Measurements from ENCODE around the gene SLC35F3. TPM values are rescaled to one million over a fixed set of nuclear protein-coding genes. Genes with fewer than 3 reads are reported as not detected.

Gene SLC35F3
- total RNA-seq, 1 experiment from 2014 or later = not detected

DNA sequence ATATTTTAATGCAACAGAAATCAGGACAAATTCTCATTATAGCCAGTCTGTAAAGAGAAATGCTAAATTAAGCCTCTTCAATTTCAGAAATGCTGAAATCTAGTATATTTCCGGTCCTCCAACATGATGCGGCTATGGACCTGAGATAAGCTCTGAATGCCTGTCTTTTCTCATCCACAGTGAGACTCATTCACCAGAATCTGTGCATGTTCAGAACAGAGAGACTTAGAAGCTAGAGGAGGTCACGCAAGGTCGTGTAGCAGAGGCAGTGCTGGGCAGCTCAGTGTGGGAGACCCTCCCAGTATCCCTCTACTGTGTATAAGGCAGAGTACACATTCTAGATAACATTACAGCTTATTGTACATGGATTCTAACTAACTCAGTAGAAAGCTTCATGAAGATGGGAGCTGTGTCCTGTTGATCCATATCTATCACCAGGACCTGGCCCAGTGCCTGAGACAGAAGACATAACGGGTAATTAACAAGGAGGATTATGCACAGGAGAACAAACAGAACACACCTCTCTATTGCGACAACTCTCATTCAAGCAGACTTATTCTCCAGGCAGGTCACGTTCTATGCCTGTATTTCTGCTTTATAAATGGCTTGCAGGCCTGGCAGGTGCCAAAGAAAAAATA lies 371.8 kb downstream of the SLC35F3 start:
- BruUV-seq (replicated peaks) = no TSS peak
- intact Hi-C loops (cut with micrococcal nuclease; ENCODE audit: unreplicated experiment) = no loop called here
- Mint-ChIP-seq H3K27ac (ENCODE audit: unreplicated experiment) (no peak overlapping the region), H3K36me3 (ENCODE audit: insufficient read depth, unreplicated experiment) (no peaks in the 10 kb centered on the region), H3K4me1 (ENCODE audit: low read depth, unreplicated experiment) (no peaks in the 10 kb centered on the region), H3K4me3 (ENCODE audit: unreplicated experiment) (no peak overlapping the region), H3K9me3 (ENCODE audit: unreplicated experiment) (no peaks in the 10 kb centered on the region), H3K27me3 (ENCODE audit: insufficient read depth, unreplicated experiment) (peaks cover 49% of the 10 kb centered on the region)
- Histone ChIP-seq H3K27me3 (replicated peaks; ENCODE audit: control insufficient read depth, insufficient read depth, low read length) (peaks cover 2% of the 10 kb centered on the region; the same call in 1 of the 2 replicates), H3K9me3 (no peaks in the 10 kb centered on the region), H3K4me1 (no peaks in the 10 kb centered on the region), H3K4me3 (ENCODE audit: low read depth, low read length) (no peak overlapping the region), H3K36me3 (ENCODE audit: control insufficient read depth, insufficient read depth, low read length) (no peaks in the 10 kb centered on the region)
- DNase-seq = no peak
- CTCF ChIA-PET = no interaction called here
- POLR2A ChIA-PET = no interaction called here
- TF ChIP-seq, protein P1, sequence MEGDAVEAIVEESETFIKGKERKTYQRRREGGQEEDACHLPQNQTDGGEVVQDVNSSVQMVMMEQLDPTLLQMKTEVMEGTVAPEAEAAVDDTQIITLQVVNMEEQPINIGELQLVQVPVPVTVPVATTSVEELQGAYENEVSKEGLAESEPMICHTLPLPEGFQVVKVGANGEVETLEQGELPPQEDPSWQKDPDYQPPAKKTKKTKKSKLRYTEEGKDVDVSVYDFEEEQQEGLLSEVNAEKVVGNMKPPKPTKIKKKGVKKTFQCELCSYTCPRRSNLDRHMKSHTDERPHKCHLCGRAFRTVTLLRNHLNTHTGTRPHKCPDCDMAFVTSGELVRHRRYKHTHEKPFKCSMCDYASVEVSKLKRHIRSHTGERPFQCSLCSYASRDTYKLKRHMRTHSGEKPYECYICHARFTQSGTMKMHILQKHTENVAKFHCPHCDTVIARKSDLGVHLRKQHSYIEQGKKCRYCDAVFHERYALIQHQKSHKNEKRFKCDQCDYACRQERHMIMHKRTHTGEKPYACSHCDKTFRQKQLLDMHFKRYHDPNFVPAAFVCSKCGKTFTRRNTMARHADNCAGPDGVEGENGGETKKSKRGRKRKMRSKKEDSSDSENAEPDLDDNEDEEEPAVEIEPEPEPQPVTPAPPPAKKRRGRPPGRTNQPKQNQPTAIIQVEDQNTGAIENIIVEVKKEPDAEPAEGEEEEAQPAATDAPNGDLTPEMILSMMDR (IDR thresholded peaks at IDR 0.05; ENCODE audit: insufficient read depth in 1 of 2, low read depth in 1 of 2, low read length in 1 of 2, severe bottlenecking in 1 of 2, unreplicated experiment in 1 of 2) = no peak

DNA sequence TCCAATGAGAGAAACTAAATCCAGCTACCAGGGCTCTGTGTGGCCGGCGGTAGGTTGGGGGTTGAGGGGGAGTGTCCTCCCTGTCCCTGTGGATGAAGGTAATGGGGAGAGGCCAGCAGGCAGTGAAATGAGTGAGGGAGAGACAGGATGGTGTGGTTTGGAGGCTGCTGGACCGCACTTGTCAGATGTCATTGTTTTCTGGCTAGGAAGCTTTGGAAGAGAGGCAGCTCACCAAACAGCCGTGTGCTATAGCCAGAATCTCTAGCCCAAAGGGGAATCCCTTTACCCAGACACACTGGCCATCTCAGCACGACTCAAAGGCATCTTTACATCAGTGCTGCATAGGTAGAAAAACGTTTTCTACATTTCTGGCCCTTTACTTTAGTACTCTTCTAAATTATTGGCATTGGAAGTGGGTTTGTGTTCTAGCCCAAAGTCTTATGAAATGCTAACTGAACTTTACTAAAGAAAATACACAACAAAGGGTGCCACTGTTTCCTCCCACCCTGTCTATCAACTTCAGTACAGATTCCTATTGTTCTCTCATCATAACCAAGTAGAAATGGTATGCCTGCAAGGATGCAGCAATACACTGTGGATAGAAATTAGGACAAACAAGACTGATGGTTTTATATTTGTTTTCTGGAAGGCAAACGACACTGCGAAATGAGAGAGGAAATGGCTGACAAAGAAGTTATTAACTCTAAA lies 372.8 kb downstream of the SLC35F3 start:
- Mint-ChIP-seq H3K27me3 (ENCODE audit: insufficient read depth, unreplicated experiment) (peaks cover 46% of the 10 kb centered on the region), H3K9me3 (ENCODE audit: unreplicated experiment) (no peaks in the 10 kb centered on the region), H3K4me3 (ENCODE audit: unreplicated experiment) (no peak overlapping the region), H3K36me3 (ENCODE audit: insufficient read depth, unreplicated experiment) (no peaks in the 10 kb centered on the region), H3K4me1 (ENCODE audit: low read depth, unreplicated experiment) (no peaks in the 10 kb centered on the region), H3K27ac (ENCODE audit: unreplicated experiment) (no peak overlapping the region)
- H3K4me1 ChIP-seq = no peaks in the 10 kb centered on the region
- TF ChIP-seq, protein P1 (IDR thresholded peaks at IDR 0.05; ENCODE audit: insufficient read depth in 1 of 2, low read depth in 1 of 2, low read length in 1 of 2, severe bottlenecking in 1 of 2, unreplicated experiment in 1 of 2) = no peak
- H3K36me3 ChIP-seq (ENCODE audit: control insufficient read depth, insufficient read depth, low read length) = no peaks in the 10 kb centered on the region
- BruUV-seq (replicated peaks) = no TSS peak
- POLR2A ChIA-PET = no interaction called here
- CTCF ChIA-PET = no interaction called here
- H3K9me3 ChIP-seq = no peaks in the 10 kb centered on the region
- intact Hi-C loops (cut with micrococcal nuclease; ENCODE audit: unreplicated experiment) = no loop called here
- no peak overlapping the region for H3K4me3 ChIP-seq (ENCODE audit: low read depth, low read length)
- no peak for DNase-seq
- H3K27me3 ChIP-seq (replicated peaks; ENCODE audit: control insufficient read depth, insufficient read depth, low read length) = peaks cover 4% of the 10 kb centered on the region; the same call in 1 of the 2 replicates

DNA sequence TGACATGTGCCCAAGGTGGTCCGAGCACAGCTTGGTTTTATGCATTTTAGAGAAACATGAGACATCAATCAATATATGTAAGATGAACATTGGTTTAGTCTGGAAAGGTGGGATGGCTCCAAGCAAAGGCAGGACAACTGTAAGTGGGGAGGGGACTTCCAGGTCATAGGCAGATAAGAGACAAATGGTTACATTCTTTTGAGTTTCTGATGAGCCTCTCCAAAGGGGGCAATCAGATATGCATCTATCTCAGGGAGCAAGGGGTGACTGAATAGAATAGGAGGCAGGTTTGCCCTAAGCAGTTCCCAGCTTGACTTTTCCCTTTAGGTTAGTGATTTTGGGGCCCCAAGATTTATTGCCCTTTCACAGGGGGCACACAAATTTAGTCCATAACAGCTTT lies 374.5 kb downstream of the SLC35F3 start:
- BruUV-seq (replicated peaks) = no TSS peak
- no peak overlapping the region for H3K4me3 ChIP-seq (ENCODE audit: low read depth, low read length)
- no peaks in the 10 kb centered on the region for H3K4me1 ChIP-seq
- ChIA-PET CTCF (no interaction called here), POLR2A (no interaction called here)
- Mint-ChIP-seq H3K4me3 (ENCODE audit: unreplicated experiment) (no peak overlapping the region), H3K36me3 (ENCODE audit: insufficient read depth, unreplicated experiment) (no peaks in the 10 kb centered on the region), H3K27ac (ENCODE audit: unreplicated experiment) (no peak overlapping the region), H3K9me3 (ENCODE audit: unreplicated experiment) (no peaks in the 10 kb centered on the region), H3K4me1 (ENCODE audit: low read depth, unreplicated experiment) (no peaks in the 10 kb centered on the region), H3K27me3 (ENCODE audit: insufficient read depth, unreplicated experiment) (peaks cover 38% of the 10 kb centered on the region)
- no peaks in the 10 kb centered on the region for H3K9me3 ChIP-seq
- H3K27me3 ChIP-seq (replicated peaks; ENCODE audit: control insufficient read depth, insufficient read depth, low read length) = peaks cover 4% of the 10 kb centered on the region; the same call in 1 of the 2 replicates
- H3K36me3 ChIP-seq (ENCODE audit: control insufficient read depth, insufficient read depth, low read length) = no peaks in the 10 kb centered on the region
- TF ChIP-seq, protein P1 (IDR thresholded peaks at IDR 0.05; ENCODE audit: insufficient read depth in 1 of 2, low read depth in 1 of 2, low read length in 1 of 2, severe bottlenecking in 1 of 2, unreplicated experiment in 1 of 2) = no peak
- no peak for DNase-seq
- intact Hi-C loops (cut with micrococcal nuclease; ENCODE audit: unreplicated experiment) = no loop called here
